Peyer's patch (tissue), 4 donors: ENCODE measurements around the gene DAPP1. TPM values are rescaled to one million over a fixed set of nuclear protein-coding genes. Genes with fewer than 3 reads are reported as not detected.
A peak's percentile ranks its signal among the peaks of the same experiment; 100 is the strongest.

Source experiments
- DNase-seq, 3 donors: peaks; one replicate each; pipeline ENCODE4 v3.0.0-alpha.2; 2017 to 2019
- H3K27ac ChIP-seq, 4 donors: fragments of 200-600 bp; sonication (generic); one replicate each; pipeline ENCODE4 v1.5.1; 2016 to 2019
- H3K27me3 ChIP-seq, 2 donors: fragments of 200-600 bp; sonication (generic); one replicate each; pipeline ENCODE4 v1.5.1; 2019
- H3K36me3 ChIP-seq, 3 donors: fragments of 200-600 bp; sonication (generic); one replicate each; pipeline ENCODE4 v1.5.1; 2016 to 2019
- H3K4me1 ChIP-seq, 4 donors: fragments of 200-600 bp; sonication (generic); one replicate each; pipeline ENCODE4 v1.5.1; 2016 to 2019
- H3K4me3 ChIP-seq, 4 donors: fragments of 200-600 bp; sonication (generic); 1 replicate in 3 of 4; 2 replicates in 1 of 4; pipeline ENCODE4 v1.5.1; 2016 to 2019; ENCODE audit warnings: mild to moderate bottlenecking in 1 of 4
- H3K9me3 ChIP-seq, 4 donors: fragments of 200-600 bp; sonication (generic); one replicate each; pipeline ENCODE4 v1.5.1; 2016 to 2019; ENCODE audit warnings: mild to moderate bottlenecking in 1 of 4
- CTCF ChIP-seq, 6 experiments: fragments of 450-650 bp in 4 of 6; fragments of 200-600 bp in 2 of 6; sonication (generic) in 1 of 6; IDR thresholded peaks; one replicate each; pipeline ENCODE4 v1.5.1; 2017 to 2019; ENCODE audit warnings: antibody characterized with exemption in 6 of 6, mild to moderate bottlenecking in 3 of 6, moderate library complexity in 1 of 6
- POLR2A ChIP-seq, 2 donors: fragments of 450-650 bp; IDR thresholded peaks; one replicate each; pipeline ENCODE4 v1.5.1; 2017; ENCODE audit warnings: antibody characterized with exemption in 2 of 2, mild to moderate bottlenecking in 2 of 2, moderate library complexity in 2 of 2
- total RNA-seq, 4 donors: library from RNA; depleted of rRNA; stranded (reverse); fragments of >200 nt; gene quantifications; one replicate each; pipeline ENCODE4 v1.1.0, GENCODE V29; 2016

Gene DAPP1
- total RNA-seq, 4 donors from 2014 or later, result 1.1 to 47.0 (median 5.0) TPM; not detected in 1

GRCh38 chr4:99845708-99846469, 29.3 kb downstream of the DAPP1 start:
- no peaks in the 10 kb centered on the region for H3K36me3 ChIP-seq
- no peak overlapping the region for H3K4me3 ChIP-seq
- no peaks in the 10 kb centered on the region for H3K27me3 ChIP-seq
- H3K9me3 ChIP-seq, result no peaks in the 10 kb centered on the region
- no peak for TF ChIP-seq POLR2A (IDR thresholded peaks at IDR 0.05)
- no peak for TF ChIP-seq CTCF (IDR thresholded peaks at IDR 0.05)
- no peaks in the 10 kb centered on the region for H3K4me1 ChIP-seq
- DNase-seq, result no peak
- no peak overlapping the region for H3K27ac ChIP-seq

- TF ChIP-seq CTCF (IDR thresholded peaks at IDR 0.05) (no peak), POLR2A (IDR thresholded peaks at IDR 0.05) (no peak)
- DNase-seq, result no peak
- no peaks in the 10 kb centered on the region for H3K9me3 ChIP-seq
- peak overlapping the region in 1 of 4 donors; percentile 38 for H3K27ac ChIP-seq
- no peaks in the 10 kb centered on the region for H3K4me1 ChIP-seq
- no peak overlapping the region for H3K4me3 ChIP-seq
- H3K27me3 ChIP-seq, result no peaks in the 10 kb centered on the region
- no peaks in the 10 kb centered on the region for H3K36me3 ChIP-seq
These were observed 30.3 kb downstream of the DAPP1 start for GRCh38 chr4:99846891-99847290.

GRCh38 chr4:99847362-99847976, 30.8 kb downstream of the DAPP1 start:
- peak in 1 of 3 donors; percentile 39 for DNase-seq
- H3K27ac ChIP-seq, result peak overlapping the region in 1 of 4 donors; percentile 38

GRCh38 chr4:99848591-99849001, 32.0 kb downstream of the DAPP1 start:
- no peaks in the 10 kb centered on the region for H3K27me3 ChIP-seq

More at GRCh38 chr4:99847362-99847976, 30.8 kb downstream of the DAPP1 start:
- no peaks in the 10 kb centered on the region for H3K9me3 ChIP-seq
- no peak overlapping the region for H3K4me3 ChIP-seq
- H3K4me1 ChIP-seq, result no peaks in the 10 kb centered on the region
- no peaks in the 10 kb centered on the region for H3K27me3 ChIP-seq
- TF ChIP-seq POLR2A (IDR thresholded peaks at IDR 0.05) (no peak), CTCF (IDR thresholded peaks at IDR 0.05) (no peak)
- no peaks in the 10 kb centered on the region for H3K36me3 ChIP-seq

GRCh38 chr4:99852199-99852749, 35.6 kb downstream of the DAPP1 start:
- H3K4me1 ChIP-seq, result peaks cover 0 to 4% (median 0%) of the 10 kb centered on the region in 4 donors
- DNase-seq, result no peak
- no peaks in the 10 kb centered on the region for H3K9me3 ChIP-seq
- no peaks in the 10 kb centered on the region for H3K27me3 ChIP-seq
- no peaks in the 10 kb centered on the region for H3K36me3 ChIP-seq
- no peak overlapping the region for H3K27ac ChIP-seq
- H3K4me3 ChIP-seq, result no peak overlapping the region
- no peak for TF ChIP-seq CTCF (IDR thresholded peaks at IDR 0.05)
- TF ChIP-seq POLR2A (IDR thresholded peaks at IDR 0.05), result no peak

More at GRCh38 chr4:99848591-99849001, 32.0 kb downstream of the DAPP1 start:
- Histone ChIP-seq H3K36me3 (no peaks in the 10 kb centered on the region), H3K4me1 (no peaks in the 10 kb centered on the region), H3K4me3 (no peak overlapping the region), H3K27ac (no peak overlapping the region), H3K9me3 (no peaks in the 10 kb centered on the region)
- DNase-seq, result no peak
- no peak for TF ChIP-seq CTCF (IDR thresholded peaks at IDR 0.05)
- no peak for TF ChIP-seq POLR2A (IDR thresholded peaks at IDR 0.05)
